ENCODE measurements around the gene ARRDC1.

ARRDC1 gene

DNA sequence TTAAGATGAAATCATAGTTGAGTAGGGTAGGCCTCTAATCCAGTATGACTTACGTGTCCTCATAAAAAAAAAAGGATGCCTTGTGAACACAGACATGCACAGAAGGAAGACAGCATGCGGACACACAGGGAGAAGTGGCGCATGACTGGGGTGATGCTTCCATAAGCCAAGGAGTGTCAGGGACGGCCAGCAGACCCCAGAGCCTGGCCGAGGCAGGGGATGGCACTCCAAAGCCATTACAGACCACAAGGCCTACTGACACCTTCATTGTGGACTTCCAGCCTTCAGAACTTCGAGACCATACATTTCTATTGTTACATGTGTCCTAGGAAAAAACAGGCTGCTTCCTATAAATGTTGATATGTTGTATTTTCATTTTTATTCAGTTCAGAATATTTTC, 33.2 kb downstream of the ARRDC1 start:
- Histone ChIP-seq H3K4me1 (ENCODE audit: control insufficient read depth, insufficient read depth, low read length) (no peaks in the 10 kb centered on the region), H3K4me3 (ENCODE audit: low read depth, low read length) (no peak overlapping the region), H3K27ac (ENCODE audit: extremely low read depth, low read depth, low read length) (no peak overlapping the region), H3K9me3 (ENCODE audit: control insufficient read depth, insufficient read depth, low read depth, low read length) (no peaks in the 10 kb centered on the region), H3K36me3 (ENCODE audit: control insufficient read depth in 2 of 2, insufficient read depth in 1 of 2, low read length in 2 of 2) (peaks cover 0 to 11% of the 10 kb centered on the region in 2 experiments; a peak in 2 of 3 replicates)
- ChIA-PET CTCF (interaction anchor here (0.7 to 1.8 kb wide), 2 partner anchors 34 to 50 kb away, joined by 3 to 7 read pairs; no protein-coding TSS in a partner anchor), POLR2A (no interaction called here)
- TF ChIP-seq ZNF548 (tag by site-specific recombination; IDR thresholded peaks at IDR 0.05) (peak; percentile 58; the same call in 1 of the 2 replicates), ZNF571 (tag by site-specific recombination; IDR thresholded peaks at IDR 0.05) (no peak)

DNA sequence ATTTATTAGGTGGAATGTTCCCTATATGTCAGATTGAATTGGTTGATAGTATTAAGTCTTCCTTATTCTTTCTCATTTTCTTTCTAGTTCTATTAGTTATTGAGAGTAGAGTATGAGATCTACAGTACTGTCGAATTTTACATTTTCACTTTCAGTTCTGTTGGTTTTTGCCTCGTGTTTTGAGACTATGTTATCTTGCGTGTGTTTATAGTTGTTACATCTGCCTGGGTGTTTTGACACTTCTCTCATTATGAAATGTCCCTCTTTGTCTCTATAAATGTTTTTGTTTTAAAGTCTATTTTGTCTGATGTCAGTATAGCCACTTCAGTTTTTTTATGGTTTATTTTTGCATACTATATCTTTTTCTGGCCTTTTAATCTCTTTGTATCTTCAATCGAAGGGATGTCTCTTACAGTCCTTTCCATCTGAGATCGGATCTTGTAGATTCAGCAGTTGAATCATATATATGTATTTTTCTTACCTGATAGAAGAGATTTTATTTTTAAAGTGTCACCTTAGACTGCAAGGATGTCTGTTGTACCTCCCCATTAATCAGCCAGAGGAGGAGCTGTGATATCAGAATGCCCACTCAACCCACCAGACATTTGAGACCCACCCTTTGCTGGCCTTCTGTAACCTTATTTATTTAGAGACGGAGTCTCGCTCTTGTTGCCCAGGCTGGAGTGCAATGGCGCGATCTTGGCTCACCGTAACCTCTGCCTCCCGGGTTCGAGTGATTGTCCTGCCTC, 34.0 kb downstream of the ARRDC1 start:
- Histone ChIP-seq H3K9me3 (ENCODE audit: control insufficient read depth, insufficient read depth, low read depth, low read length) (no peaks in the 10 kb centered on the region), H3K36me3 (ENCODE audit: control insufficient read depth in 2 of 2, insufficient read depth in 1 of 2, low read length in 2 of 2) (peaks cover 0 to 15% of the 10 kb centered on the region in 2 experiments; a peak in 2 of 3 replicates), H3K27ac (ENCODE audit: extremely low read depth, low read depth, low read length) (no peak overlapping the region), H3K4me3 (ENCODE audit: low read depth, low read length) (no peak overlapping the region), H3K4me1 (ENCODE audit: control insufficient read depth, insufficient read depth, low read length) (no peaks in the 10 kb centered on the region)
- POLR2A ChIA-PET: no interaction called here
- TF ChIP-seq ZNF223 (tag by site-specific recombination; IDR thresholded peaks at IDR 0.05): no peak
- TF ChIP-seq ZEB2 (tag by site-specific recombination; IDR thresholded peaks at IDR 0.05): no peak
- no peak for TF ChIP-seq ZNF707 (tag by site-specific recombination; IDR thresholded peaks at IDR 0.05)
- CTCF ChIA-PET: interaction anchor here (0.7 to 1.4 kb wide), 5 partner anchors 18 to 593 kb away, joined by 3 to 7 read pairs (median 6); partner anchors contain the start of gene EHMT1

DNA sequence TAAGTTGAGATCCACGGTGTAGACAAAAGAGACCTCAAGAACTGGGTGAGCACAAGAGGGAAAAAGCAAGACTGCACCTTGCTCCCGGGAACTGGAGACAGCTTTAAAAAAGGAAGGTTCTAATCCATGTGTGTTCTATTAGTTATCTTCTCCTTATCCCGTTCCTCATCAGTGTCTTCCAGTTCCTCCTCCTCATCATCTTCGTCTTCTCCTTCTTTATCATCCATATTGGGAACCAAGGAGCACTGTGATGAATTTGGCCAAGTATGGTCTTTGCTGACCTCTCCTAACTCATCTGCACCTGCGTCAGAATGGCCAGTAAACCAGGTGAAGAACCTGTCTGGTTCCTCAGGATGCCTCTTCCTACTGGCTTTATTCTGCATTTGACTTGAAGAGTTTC, 35.4 kb downstream of the ARRDC1 start:
- Histone ChIP-seq H3K36me3 (ENCODE audit: control insufficient read depth in 2 of 2, insufficient read depth in 1 of 2, low read length in 2 of 2) (peaks cover 0 to 15% of the 10 kb centered on the region in 2 experiments; a peak in 2 of 3 replicates), H3K4me1 (ENCODE audit: control insufficient read depth, insufficient read depth, low read length) (0 out of 2 replicates have a peak, but pooled peaks cover 4% of the 10 kb centered on the region), H3K27ac (ENCODE audit: extremely low read depth, low read depth, low read length) (no peak overlapping the region), H3K9me3 (ENCODE audit: control insufficient read depth, insufficient read depth, low read depth, low read length) (no peaks in the 10 kb centered on the region), H3K4me3 (ENCODE audit: low read depth, low read length) (no peak overlapping the region)
- ChIA-PET POLR2A (no interaction called here), CTCF (interaction anchor here (0.6 to 1.4 kb wide), 3 partner anchors 22 to 136 kb away, joined by 3 to 7 read pairs (median 6); partner anchors contain the start of gene EHMT1)
- no peak for TF ChIP-seq SP2 (tag by site-specific recombination; IDR thresholded peaks at IDR 0.05)
- TF ChIP-seq, protein P1, sequence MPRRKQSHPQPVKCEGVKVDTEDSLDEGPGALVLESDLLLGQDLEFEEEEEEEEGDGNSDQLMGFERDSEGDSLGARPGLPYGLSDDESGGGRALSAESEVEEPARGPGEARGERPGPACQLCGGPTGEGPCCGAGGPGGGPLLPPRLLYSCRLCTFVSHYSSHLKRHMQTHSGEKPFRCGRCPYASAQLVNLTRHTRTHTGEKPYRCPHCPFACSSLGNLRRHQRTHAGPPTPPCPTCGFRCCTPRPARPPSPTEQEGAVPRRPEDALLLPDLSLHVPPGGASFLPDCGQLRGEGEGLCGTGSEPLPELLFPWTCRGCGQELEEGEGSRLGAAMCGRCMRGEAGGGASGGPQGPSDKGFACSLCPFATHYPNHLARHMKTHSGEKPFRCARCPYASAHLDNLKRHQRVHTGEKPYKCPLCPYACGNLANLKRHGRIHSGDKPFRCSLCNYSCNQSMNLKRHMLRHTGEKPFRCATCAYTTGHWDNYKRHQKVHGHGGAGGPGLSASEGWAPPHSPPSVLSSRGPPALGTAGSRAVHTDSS (tag by site-specific recombination; IDR thresholded peaks at IDR 0.05): peak; percentile 73

DNA sequence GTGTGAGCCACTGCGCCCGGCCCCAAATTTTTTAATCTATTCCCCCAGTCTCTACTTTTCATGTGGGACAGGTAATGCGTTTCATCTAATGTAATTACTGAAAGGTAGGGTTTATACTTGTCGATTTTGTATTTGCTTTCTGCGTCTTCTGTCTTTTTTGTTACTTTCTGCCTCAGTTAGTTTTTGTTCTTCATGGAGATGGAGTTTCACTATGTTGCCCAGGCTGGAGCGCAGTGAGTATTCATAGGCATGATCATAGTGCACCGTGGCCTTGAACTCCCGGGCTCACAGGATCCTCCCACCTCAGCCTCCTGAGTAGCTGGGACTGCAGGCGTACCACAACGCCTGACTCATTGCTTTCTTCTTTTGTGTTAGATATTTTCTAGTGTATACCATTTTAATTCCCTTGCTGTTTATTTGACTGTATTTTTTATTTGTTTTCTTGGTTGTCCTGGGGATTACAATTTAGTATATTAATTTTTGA, 36.7 kb downstream of the ARRDC1 start:
- Histone ChIP-seq H3K27ac (ENCODE audit: extremely low read depth, low read depth, low read length) (no peak overlapping the region), H3K36me3 (ENCODE audit: control insufficient read depth in 2 of 2, insufficient read depth in 1 of 2, low read length in 2 of 2) (peaks cover 0 to 15% of the 10 kb centered on the region in 2 experiments; a peak in 2 of 3 replicates), H3K4me1 (ENCODE audit: control insufficient read depth, insufficient read depth, low read length) (0 out of 2 replicates have a peak, but pooled peaks cover 4% of the 10 kb centered on the region), H3K4me3 (ENCODE audit: low read depth, low read length) (no peak overlapping the region), H3K9me3 (ENCODE audit: control insufficient read depth, insufficient read depth, low read depth, low read length) (no peaks in the 10 kb centered on the region)
- CTCF ChIA-PET: interaction anchor here (0.6 to 1.4 kb wide), 5 partner anchors 11 to 62 kb away, joined by 3 to 6 read pairs (median 3); no protein-coding TSS in a partner anchor
- no peak for TF ChIP-seq ZNF19 (tag by site-specific recombination; IDR thresholded peaks at IDR 0.05; ENCODE audit: low read depth)
- POLR2A ChIA-PET: no interaction called here

- Histone ChIP-seq H3K36me3 (ENCODE audit: control insufficient read depth in 2 of 2, insufficient read depth in 1 of 2, low read length in 2 of 2) (peaks cover 0 to 15% of the 10 kb centered on the region in 2 experiments; a peak in 2 of 3 replicates), H3K9me3 (ENCODE audit: control insufficient read depth, insufficient read depth, low read depth, low read length) (no peaks in the 10 kb centered on the region), H3K4me1 (ENCODE audit: control insufficient read depth, insufficient read depth, low read length) (0 out of 2 replicates have a peak, but pooled peaks cover 4% of the 10 kb centered on the region), H3K4me3 (ENCODE audit: low read depth, low read length) (no peak overlapping the region), H3K27ac (ENCODE audit: extremely low read depth, low read depth, low read length) (no peak overlapping the region)
- CTCF ChIA-PET: interaction anchor here (0.6 to 0.8 kb wide), 2 partner anchors 12 to 21 kb away, joined by 3 to 5 read pairs; no protein-coding TSS in a partner anchor
- POLR2A ChIA-PET: no interaction called here
- TF ChIP-seq ZNF514 (tag by site-specific recombination; IDR thresholded peaks at IDR 0.05) (no peak), ZNF121 (tag by site-specific recombination; IDR thresholded peaks at IDR 0.05) (peak; percentile 80)
Measured at GRCh38 chr9:137642892-137643291, 37.4 kb downstream of the ARRDC1 start.
